ENCODE results near the gene PTPRH.

PTPRH gene

GRCh38 chr19:55245236-55245904 lies 36.1 kb upstream of the PTPRH start:
- FAIRE-seq (no peak), DNase-seq (ENCODE audit: low spot score) (no peak)

- FAIRE-seq, result no peak
These were observed 34.8 kb upstream of the PTPRH start for GRCh38 chr19:55244004-55244680.

GRCh38 chr19:55242517-55242916 lies 33.2 kb upstream of the PTPRH start:
- DNase-seq (ENCODE audit: low spot score) (no peak), FAIRE-seq (no peak)

More at GRCh38 chr19:55244004-55244680, 34.8 kb upstream of the PTPRH start:
- DNase-seq (ENCODE audit: low spot score), result no peak

- DNase-seq (ENCODE audit: low spot score), result no peak
- no peak for FAIRE-seq
These were observed 32.7 kb upstream of the PTPRH start for GRCh38 chr19:55241935-55242464.

GRCh38 chr19:55241143-55241934 lies 32.0 kb upstream of the PTPRH start:
- FAIRE-seq, result no peak

GRCh38 chr19:55240713-55241020 lies 31.4 kb upstream of the PTPRH start:
- FAIRE-seq (no peak), DNase-seq (ENCODE audit: low spot score) (no peak)

More at GRCh38 chr19:55241143-55241934, 32.0 kb upstream of the PTPRH start:
- DNase-seq (ENCODE audit: low spot score), result no peak

GRCh38 chr19:55239004-55239403 lies 29.7 kb upstream of the PTPRH start:
- FAIRE-seq (no peak), DNase-seq (ENCODE audit: low spot score) (no peak)

GRCh38 chr19:55238030-55238429 lies 28.7 kb upstream of the PTPRH start:
- DNase-seq (ENCODE audit: low spot score) (no peak), FAIRE-seq (no peak)

GRCh38 chr19:55232986-55233385 lies 23.7 kb upstream of the PTPRH start:
- FAIRE-seq (no peak), DNase-seq (ENCODE audit: low spot score) (no peak)

GRCh38 chr19:55232286-55232602 lies 22.9 kb upstream of the PTPRH start:
- no peak for DNase-seq (ENCODE audit: low spot score)
- FAIRE-seq, result no peak

- DNase-seq (ENCODE audit: low spot score) (no peak), FAIRE-seq (no peak)
These were observed 22.3 kb upstream of the PTPRH start for GRCh38 chr19:55231391-55232285.

GRCh38 chr19:55230780-55231179 lies 21.5 kb upstream of the PTPRH start:
- no peak for FAIRE-seq
- no peak for DNase-seq (ENCODE audit: low spot score)

- DNase-seq (ENCODE audit: low spot score) (no peak), FAIRE-seq (no peak)
These were observed 21.0 kb upstream of the PTPRH start for GRCh38 chr19:55230329-55230728.

GRCh38 chr19:55229789-55230182 lies 20.5 kb upstream of the PTPRH start:
- FAIRE-seq (no peak), DNase-seq (ENCODE audit: low spot score) (no peak)

- DNase-seq (ENCODE audit: low spot score), result no peak
- FAIRE-seq, result no peak
These were observed 20.0 kb upstream of the PTPRH start for GRCh38 chr19:55229145-55229788.

GRCh38 chr19:55228403-55229031 lies 19.2 kb upstream of the PTPRH start, which contains the start of gene TMEM86B:
Gene TMEM86B (minus strand): TSS chr19:55228763. CDS start chr19:55228741, 22 bp downstream.
- no peak for DNase-seq (ENCODE audit: low spot score)

GRCh38 chr19:55228015-55228391 lies 18.7 kb upstream of the PTPRH start:
- DNase-seq (ENCODE audit: low spot score) (no peak), FAIRE-seq (no peak)

More at GRCh38 chr19:55228403-55229031, 19.2 kb upstream of the PTPRH start, which contains the start of gene TMEM86B:
- FAIRE-seq, result no peak

GRCh38 chr19:55227241-55228014 lies 18.1 kb upstream of the PTPRH start:
- no peak for FAIRE-seq
- DNase-seq (ENCODE audit: low spot score), result no peak

GRCh38 chr19:55226788-55227187 lies 17.5 kb upstream of the PTPRH start:
- FAIRE-seq, result no peak
- no peak for DNase-seq (ENCODE audit: low spot score)
